OCI-LY3 (cell line): Measurements from ENCODE around the gene VTI1B.

ENCODE experiments used
- H2AFZ ChIP-seq: fragments of 200-600, 300-600 bp; shearing (Covaris generic); 2 replicates; pipeline ENCODE4 v1.6.0; 2014; ENCODE audit warnings: antibody characterized with exemption, low read depth, low read length
- H3K27ac ChIP-seq: fragments of 200-600, 300-600 bp; sonication (generic); 2 replicates; pipeline ENCODE4 v1.5.1; 2014; ENCODE audit warnings: mild to moderate bottlenecking, low read length, moderate library complexity, mixed read lengths
- H3K27me3 ChIP-seq: fragments of 200-600, 300-600 bp; sonication (generic); 2 replicates; pipeline ENCODE4 v1.6.1; 2014; ENCODE audit warnings: low read depth, low read length, mixed read lengths
- H3K36me3 ChIP-seq: fragments of 200-600, 300-600 bp; sonication (generic); replicated peaks from 2 replicates; pipeline ENCODE3; 2014; ENCODE audit warnings: low read depth, low read length, mixed read lengths
- H3K4me1 ChIP-seq: fragments of 300-600, 200-600 bp; sonication (generic); 2 replicates; pipeline ENCODE4 v1.6.1; 2014; ENCODE audit warnings: low read length, mixed read lengths
- H3K4me2 ChIP-seq: fragments of 200-600, 300-600 bp; sonication (generic); 2 replicates; pipeline ENCODE4 v1.6.1; 2014; ENCODE audit warnings: low read length, mixed read lengths
- H3K4me3 ChIP-seq: fragments of 300-600, 200-600 bp; sonication (generic); 2 replicates; pipeline ENCODE4 v1.5.1; 2014; ENCODE audit warnings: antibody characterized with exemption, mild to moderate bottlenecking, low read length, moderate library complexity
- H3K79me2 ChIP-seq: fragments of 300-600, 200-600 bp; shearing (Covaris generic); 2 replicates; pipeline ENCODE4 v1.6.1; 2014; ENCODE audit warnings: mild to moderate bottlenecking, low read length, mixed read lengths
- H3K9ac ChIP-seq: fragments of 300-600, 200-600 bp; shearing (Covaris generic); 2 replicates; pipeline ENCODE4 v1.6.0; 2014; ENCODE audit warnings: mild to moderate bottlenecking, low read length, moderate library complexity
- H3K9me3 ChIP-seq: fragments of 200-600, 300-600 bp; shearing (Covaris generic); 2 replicates; pipeline ENCODE4 v1.6.1; 2014; ENCODE audit warnings: low read length, mixed read lengths; ENCODE audit not compliant: insufficient read depth
- H4K20me1 ChIP-seq: fragments of 200-600, 300-600 bp; sonication (generic); 2 replicates; pipeline ENCODE4 v1.6.1; 2016; ENCODE audit warnings: low read length, mixed read lengths; ENCODE audit not compliant: insufficient read depth
- EZH2phosphoT487 ChIP-seq: fragments of 200-600 bp; shearing (Covaris generic); IDR thresholded peaks from 2 replicates; pipeline ENCODE4 v1.6.1; 2018; ENCODE audit warnings: antibody characterized with exemption, mixed run types, low read depth
- TF ChIP-seq, protein P1 (sequence below): fragments of 200-600, 300-600 bp; sonication (generic); IDR thresholded peaks from 2 replicates; pipeline ENCODE4 v1.5.1; 2014; ENCODE audit warnings: antibody characterized with exemption, low read length, low read depth

Gene VTI1B

DNA sequence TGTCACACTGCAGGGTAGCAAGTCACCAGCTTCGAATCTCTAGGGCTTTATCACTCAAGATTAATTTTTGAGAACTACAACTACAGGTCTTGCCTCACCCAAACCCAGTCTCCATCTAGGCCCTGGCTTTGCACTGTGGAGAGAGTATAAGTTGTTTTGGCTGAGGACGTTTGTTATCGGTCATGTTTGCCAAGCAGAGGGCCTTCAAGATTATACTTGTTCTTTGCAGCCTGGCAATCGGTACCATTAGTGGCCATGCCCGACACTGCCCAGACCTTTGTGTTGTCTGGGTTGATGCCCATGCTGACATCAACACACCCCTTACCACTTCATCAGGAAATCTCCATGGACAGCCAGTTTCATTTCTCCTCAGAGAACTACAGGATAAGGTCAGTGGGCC is 29.0 kb downstream of the VTI1B start:
- peaks cover 10% of the 10 kb centered on the region for H3K36me3 ChIP-seq
- TF ChIP-seq, protein P1, sequence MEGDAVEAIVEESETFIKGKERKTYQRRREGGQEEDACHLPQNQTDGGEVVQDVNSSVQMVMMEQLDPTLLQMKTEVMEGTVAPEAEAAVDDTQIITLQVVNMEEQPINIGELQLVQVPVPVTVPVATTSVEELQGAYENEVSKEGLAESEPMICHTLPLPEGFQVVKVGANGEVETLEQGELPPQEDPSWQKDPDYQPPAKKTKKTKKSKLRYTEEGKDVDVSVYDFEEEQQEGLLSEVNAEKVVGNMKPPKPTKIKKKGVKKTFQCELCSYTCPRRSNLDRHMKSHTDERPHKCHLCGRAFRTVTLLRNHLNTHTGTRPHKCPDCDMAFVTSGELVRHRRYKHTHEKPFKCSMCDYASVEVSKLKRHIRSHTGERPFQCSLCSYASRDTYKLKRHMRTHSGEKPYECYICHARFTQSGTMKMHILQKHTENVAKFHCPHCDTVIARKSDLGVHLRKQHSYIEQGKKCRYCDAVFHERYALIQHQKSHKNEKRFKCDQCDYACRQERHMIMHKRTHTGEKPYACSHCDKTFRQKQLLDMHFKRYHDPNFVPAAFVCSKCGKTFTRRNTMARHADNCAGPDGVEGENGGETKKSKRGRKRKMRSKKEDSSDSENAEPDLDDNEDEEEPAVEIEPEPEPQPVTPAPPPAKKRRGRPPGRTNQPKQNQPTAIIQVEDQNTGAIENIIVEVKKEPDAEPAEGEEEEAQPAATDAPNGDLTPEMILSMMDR = no peak
- no peak for TF ChIP-seq EZH2phosphoT487

DNA sequence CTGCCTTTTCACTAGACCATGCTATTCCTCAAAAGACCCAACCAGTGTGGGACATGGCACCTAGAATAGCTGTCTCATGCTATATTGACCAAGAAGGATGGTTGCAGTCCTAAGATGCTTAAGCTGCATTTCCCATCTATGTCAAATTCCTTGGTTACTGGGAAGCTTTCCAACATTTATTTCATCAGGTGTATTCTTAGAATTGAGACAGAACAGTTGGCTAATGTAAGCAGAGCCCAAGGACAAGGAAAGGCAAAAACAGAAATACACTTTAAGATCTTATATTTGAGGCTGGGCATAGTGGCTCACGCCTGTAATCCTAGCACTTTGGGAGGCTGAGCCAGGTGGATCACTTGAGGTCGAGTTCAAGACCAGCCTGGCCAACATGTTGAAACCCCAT is 30.0 kb downstream of the VTI1B start:
- H3K4me3 ChIP-seq = no peak overlapping the region
- H3K9ac ChIP-seq = no peak overlapping the region
- H3K27ac ChIP-seq = no peak overlapping the region
- no peaks in the 10 kb centered on the region for H4K20me1 ChIP-seq
- peaks cover 4% of the 10 kb centered on the region for H3K36me3 ChIP-seq
- H2AFZ ChIP-seq = no peak overlapping the region
- H3K4me2 ChIP-seq = no peak overlapping the region
- no peaks in the 10 kb centered on the region for H3K9me3 ChIP-seq
- no peaks in the 10 kb centered on the region for H3K79me2 ChIP-seq
- TF ChIP-seq, protein P1 = no peak
- no peak for TF ChIP-seq EZH2phosphoT487
- H3K4me1 ChIP-seq = peaks cover 9% of the 10 kb centered on the region
- H3K27me3 ChIP-seq = no peaks in the 10 kb centered on the region

More for the DNA sequence above, 29.0 kb downstream of the VTI1B start:
- no peaks in the 10 kb centered on the region for H4K20me1 ChIP-seq
- H3K9me3 ChIP-seq = no peaks in the 10 kb centered on the region
- no peak overlapping the region for H3K4me2 ChIP-seq
- no peak overlapping the region for H3K9ac ChIP-seq
- no peak overlapping the region for H3K27ac ChIP-seq
- H3K27me3 ChIP-seq = no peaks in the 10 kb centered on the region
- no peak overlapping the region for H3K4me3 ChIP-seq
- no peaks in the 10 kb centered on the region for H3K79me2 ChIP-seq
- H3K4me1 ChIP-seq = peaks cover 9% of the 10 kb centered on the region
- no peak overlapping the region for H2AFZ ChIP-seq

DNA sequence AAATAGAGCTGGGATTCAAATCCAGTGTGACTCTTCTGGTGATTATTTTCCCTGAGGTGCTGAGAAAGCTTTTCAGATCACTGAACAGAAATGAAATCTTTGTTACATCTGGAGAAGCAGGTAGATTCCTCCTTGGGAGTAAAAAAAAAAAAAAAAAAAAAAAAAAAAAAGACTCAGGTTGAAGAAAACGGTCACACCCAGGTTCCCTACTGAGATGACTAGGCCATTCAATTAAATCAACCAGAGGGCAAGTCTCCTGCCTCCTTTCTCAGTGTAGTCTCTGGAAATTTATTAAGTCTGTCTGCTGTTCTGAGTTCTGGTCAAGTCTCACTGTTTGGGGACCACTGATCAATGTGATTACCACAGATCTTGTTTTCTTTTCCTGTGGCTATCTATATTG is 30.7 kb downstream of the VTI1B start:
- Histone ChIP-seq H3K4me2 (no peak overlapping the region), H3K9ac (no peak overlapping the region), H3K27ac (peak overlapping the region; percentile 32; the same call in 1 of the 2 replicates), H2AFZ (no peak overlapping the region), H3K79me2 (no peaks in the 10 kb centered on the region), H3K36me3 (no peaks in the 10 kb centered on the region), H4K20me1 (no peaks in the 10 kb centered on the region), H3K4me1 (peaks cover 9% of the 10 kb centered on the region), H3K9me3 (no peaks in the 10 kb centered on the region), H3K27me3 (no peaks in the 10 kb centered on the region), H3K4me3 (no peak overlapping the region)
- TF ChIP-seq, protein P1 = no peak
- no peak for TF ChIP-seq EZH2phosphoT487

DNA sequence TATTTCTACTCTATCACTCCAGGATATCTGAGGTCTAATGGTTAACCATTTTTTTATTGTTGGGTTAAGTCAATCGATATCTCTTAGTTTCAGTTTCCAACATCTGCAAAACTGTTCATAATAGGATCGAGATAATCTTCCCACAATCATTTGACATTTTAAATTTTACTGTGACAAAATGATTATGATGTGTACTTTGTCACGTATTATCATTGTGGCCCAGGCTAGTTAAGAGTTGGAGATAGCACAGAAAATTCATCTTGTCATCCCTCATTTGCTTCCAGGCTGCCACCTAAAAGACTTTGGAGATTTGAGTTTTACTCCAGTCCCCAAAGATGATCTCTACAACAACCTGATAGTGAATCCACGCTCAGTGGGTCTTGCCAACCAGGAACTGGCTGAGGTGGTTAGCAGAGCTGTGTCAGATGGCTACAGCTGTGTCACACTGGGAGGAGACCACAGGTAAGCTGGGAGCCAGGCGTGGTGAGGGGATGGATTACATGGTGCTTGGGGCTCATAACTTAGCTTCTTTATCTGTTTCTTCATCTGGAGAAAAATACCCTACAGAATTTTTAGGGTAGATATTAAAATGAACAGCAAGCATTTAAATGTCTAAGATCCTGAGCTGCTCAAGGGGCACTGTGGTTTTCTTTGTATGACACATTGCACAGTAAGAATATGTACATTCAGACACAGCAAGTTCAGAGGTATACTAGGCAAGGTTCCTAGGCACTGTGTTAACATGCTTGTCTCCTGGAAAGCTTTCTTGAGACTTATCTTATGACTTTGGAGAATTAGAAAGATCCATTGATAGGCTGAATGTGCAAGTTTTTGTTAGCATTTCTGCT is 32.3 kb downstream of the VTI1B start:
- Histone ChIP-seq H3K4me1 (peaks cover 9% of the 10 kb centered on the region), H4K20me1 (no peaks in the 10 kb centered on the region), H3K9ac (no peak overlapping the region), H3K36me3 (no peaks in the 10 kb centered on the region), H3K4me3 (no peak overlapping the region), H3K79me2 (no peaks in the 10 kb centered on the region), H3K27me3 (no peaks in the 10 kb centered on the region), H3K9me3 (no peaks in the 10 kb centered on the region), H3K4me2 (no peak overlapping the region), H2AFZ (no peak overlapping the region), H3K27ac (no peak overlapping the region)
- TF ChIP-seq, protein P1 = no peak
- no peak for TF ChIP-seq EZH2phosphoT487
